NB4 (cell line): ENCODE data around the gene CARF.

ENCODE experiments used
- MYC ChIP-seq: IDR thresholded peaks from 2 replicates; pipeline ENCODE4 v1.6.1; 2011; ENCODE audit warnings: low read depth, low read length
- POLR2A ChIP-seq: IDR thresholded peaks from 2 replicates; pipeline ENCODE4 v1.6.1; 2011; ENCODE audit warnings: mild to moderate bottlenecking; ENCODE audit not compliant: insufficient read length; ENCODE audit errors: extremely low read depth
- TF ChIP-seq, protein P1 (sequence below): IDR thresholded peaks from one replicate; pipeline ENCODE4 v1.5.1; 2012; ENCODE audit warnings: low read depth, low read length
- TF ChIP-seq, protein P2 (sequence below): IDR thresholded peaks from 2 replicates; pipeline ENCODE4 v1.6.1; 2011; ENCODE audit warnings: low read depth, low read length

DNA sequence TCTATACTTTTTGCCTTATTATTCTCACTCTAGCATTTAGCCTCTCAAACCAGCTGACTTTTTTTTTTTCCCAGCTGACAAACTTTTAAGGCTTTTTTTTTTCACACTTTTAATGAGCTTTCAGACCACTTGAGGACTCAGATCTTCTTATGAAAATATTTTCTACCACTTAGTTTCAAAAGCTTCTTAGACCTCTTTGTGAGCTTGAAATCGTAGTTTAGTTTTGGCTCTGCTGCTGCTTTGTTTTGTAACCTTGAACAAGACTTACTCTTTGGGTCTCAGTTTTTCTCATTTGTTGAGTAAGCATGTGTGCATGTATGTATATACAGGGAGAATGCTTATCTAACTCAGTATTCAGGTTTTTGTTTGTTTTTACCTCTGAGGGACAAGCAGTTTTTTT is 106.1 kb downstream of the CARF start:
- TF ChIP-seq, protein P1, sequence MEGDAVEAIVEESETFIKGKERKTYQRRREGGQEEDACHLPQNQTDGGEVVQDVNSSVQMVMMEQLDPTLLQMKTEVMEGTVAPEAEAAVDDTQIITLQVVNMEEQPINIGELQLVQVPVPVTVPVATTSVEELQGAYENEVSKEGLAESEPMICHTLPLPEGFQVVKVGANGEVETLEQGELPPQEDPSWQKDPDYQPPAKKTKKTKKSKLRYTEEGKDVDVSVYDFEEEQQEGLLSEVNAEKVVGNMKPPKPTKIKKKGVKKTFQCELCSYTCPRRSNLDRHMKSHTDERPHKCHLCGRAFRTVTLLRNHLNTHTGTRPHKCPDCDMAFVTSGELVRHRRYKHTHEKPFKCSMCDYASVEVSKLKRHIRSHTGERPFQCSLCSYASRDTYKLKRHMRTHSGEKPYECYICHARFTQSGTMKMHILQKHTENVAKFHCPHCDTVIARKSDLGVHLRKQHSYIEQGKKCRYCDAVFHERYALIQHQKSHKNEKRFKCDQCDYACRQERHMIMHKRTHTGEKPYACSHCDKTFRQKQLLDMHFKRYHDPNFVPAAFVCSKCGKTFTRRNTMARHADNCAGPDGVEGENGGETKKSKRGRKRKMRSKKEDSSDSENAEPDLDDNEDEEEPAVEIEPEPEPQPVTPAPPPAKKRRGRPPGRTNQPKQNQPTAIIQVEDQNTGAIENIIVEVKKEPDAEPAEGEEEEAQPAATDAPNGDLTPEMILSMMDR = no peak
- TF ChIP-seq MYC = no peak
- no peak for TF ChIP-seq POLR2A
- TF ChIP-seq, protein P2, sequence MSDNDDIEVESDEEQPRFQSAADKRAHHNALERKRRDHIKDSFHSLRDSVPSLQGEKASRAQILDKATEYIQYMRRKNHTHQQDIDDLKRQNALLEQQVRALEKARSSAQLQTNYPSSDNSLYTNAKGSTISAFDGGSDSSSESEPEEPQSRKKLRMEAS = no peak
